ENCODE results near the gene SMCO4.
"Not testable (repeated sequence)": the region's sequence is repeated elsewhere in the genome, so short reads cannot be mapped to it uniquely, and the experiment has no call there.

Gene SMCO4

GRCh38 chr11:93543292-93543977, at the start of gene SMCO4:
SMCO4 (minus strand) TSS chr11:93543391; CDS start chr11:93479189, 64,202 bp downstream.
- peak; percentile 31 for DNase-seq (ENCODE audit: low read depth)

- DNase-seq (ENCODE audit: low read depth), result no peak
These were observed 48.2 kb upstream of the SMCO4 start for GRCh38 chr11:93591247-93591898.

- no peak for DNase-seq (ENCODE audit: low read depth)
These were observed 46.2 kb upstream of the SMCO4 start for GRCh38 chr11:93589347-93589746.

GRCh38 chr11:93587858-93588581, 44.8 kb upstream of the SMCO4 start:
- DNase-seq (ENCODE audit: low read depth), result no peak

- DNase-seq (ENCODE audit: low read depth), result not testable (repeated sequence)
These were observed 44.2 kb upstream of the SMCO4 start for GRCh38 chr11:93587425-93587824.

- DNase-seq (ENCODE audit: low read depth), result no peak
These were observed 42.6 kb upstream of the SMCO4 start for GRCh38 chr11:93585758-93586157.

- no peak for DNase-seq (ENCODE audit: low read depth)
These were observed 40.3 kb upstream of the SMCO4 start for GRCh38 chr11:93583490-93583889.

GRCh38 chr11:93579187-93579751, 36.1 kb upstream of the SMCO4 start:
- no peak for DNase-seq (ENCODE audit: low read depth)

GRCh38 chr11:93577286-93577685, 34.1 kb upstream of the SMCO4 start:
- peak; percentile 54 for DNase-seq (ENCODE audit: low read depth)

- not testable (repeated sequence) for DNase-seq (ENCODE audit: low read depth)
These were observed 33.7 kb upstream of the SMCO4 start for GRCh38 chr11:93576870-93577269.

GRCh38 chr11:93574638-93575220, 31.5 kb upstream of the SMCO4 start:
- no peak for DNase-seq (ENCODE audit: low read depth)

- DNase-seq (ENCODE audit: low read depth), result no peak
These were observed 30.0 kb upstream of the SMCO4 start for GRCh38 chr11:93573184-93573583.

GRCh38 chr11:93572621-93573020, 29.4 kb upstream of the SMCO4 start:
- DNase-seq (ENCODE audit: low read depth), result no peak

GRCh38 chr11:93572171-93572570, 29.0 kb upstream of the SMCO4 start:
- no peak for DNase-seq (ENCODE audit: low read depth)

GRCh38 chr11:93571612-93572011, 28.4 kb upstream of the SMCO4 start:
- DNase-seq (ENCODE audit: low read depth), result no peak

- DNase-seq (ENCODE audit: low read depth), result no peak
These were observed 27.7 kb upstream of the SMCO4 start for GRCh38 chr11:93570759-93571413.

- no peak for DNase-seq (ENCODE audit: low read depth)
These were observed 26.3 kb upstream of the SMCO4 start for GRCh38 chr11:93569496-93569895.

- DNase-seq (ENCODE audit: low read depth), result no peak
These were observed 25.5 kb upstream of the SMCO4 start for GRCh38 chr11:93568726-93569125.

- no peak for DNase-seq (ENCODE audit: low read depth)
These were observed 24.3 kb upstream of the SMCO4 start for GRCh38 chr11:93567401-93567895.

GRCh38 chr11:93564895-93565294, 21.7 kb upstream of the SMCO4 start:
- DNase-seq (ENCODE audit: low read depth), result no peak

GRCh38 chr11:93563857-93564256, 20.7 kb upstream of the SMCO4 start:
- DNase-seq (ENCODE audit: low read depth), result no peak

All from HS-5 (cell line).